ENCODE results near the gene PREX1. TPM values are rescaled to one million over a fixed set of nuclear protein-coding genes. Genes with fewer than 3 reads are reported as not detected.
A peak's percentile ranks its signal among the peaks of the same experiment; 100 is the strongest.
"Not testable (repeated sequence)": the region's sequence is repeated elsewhere in the genome, so short reads cannot be mapped to it uniquely, and the experiment has no call there.

The PREX1 gene, protein sequence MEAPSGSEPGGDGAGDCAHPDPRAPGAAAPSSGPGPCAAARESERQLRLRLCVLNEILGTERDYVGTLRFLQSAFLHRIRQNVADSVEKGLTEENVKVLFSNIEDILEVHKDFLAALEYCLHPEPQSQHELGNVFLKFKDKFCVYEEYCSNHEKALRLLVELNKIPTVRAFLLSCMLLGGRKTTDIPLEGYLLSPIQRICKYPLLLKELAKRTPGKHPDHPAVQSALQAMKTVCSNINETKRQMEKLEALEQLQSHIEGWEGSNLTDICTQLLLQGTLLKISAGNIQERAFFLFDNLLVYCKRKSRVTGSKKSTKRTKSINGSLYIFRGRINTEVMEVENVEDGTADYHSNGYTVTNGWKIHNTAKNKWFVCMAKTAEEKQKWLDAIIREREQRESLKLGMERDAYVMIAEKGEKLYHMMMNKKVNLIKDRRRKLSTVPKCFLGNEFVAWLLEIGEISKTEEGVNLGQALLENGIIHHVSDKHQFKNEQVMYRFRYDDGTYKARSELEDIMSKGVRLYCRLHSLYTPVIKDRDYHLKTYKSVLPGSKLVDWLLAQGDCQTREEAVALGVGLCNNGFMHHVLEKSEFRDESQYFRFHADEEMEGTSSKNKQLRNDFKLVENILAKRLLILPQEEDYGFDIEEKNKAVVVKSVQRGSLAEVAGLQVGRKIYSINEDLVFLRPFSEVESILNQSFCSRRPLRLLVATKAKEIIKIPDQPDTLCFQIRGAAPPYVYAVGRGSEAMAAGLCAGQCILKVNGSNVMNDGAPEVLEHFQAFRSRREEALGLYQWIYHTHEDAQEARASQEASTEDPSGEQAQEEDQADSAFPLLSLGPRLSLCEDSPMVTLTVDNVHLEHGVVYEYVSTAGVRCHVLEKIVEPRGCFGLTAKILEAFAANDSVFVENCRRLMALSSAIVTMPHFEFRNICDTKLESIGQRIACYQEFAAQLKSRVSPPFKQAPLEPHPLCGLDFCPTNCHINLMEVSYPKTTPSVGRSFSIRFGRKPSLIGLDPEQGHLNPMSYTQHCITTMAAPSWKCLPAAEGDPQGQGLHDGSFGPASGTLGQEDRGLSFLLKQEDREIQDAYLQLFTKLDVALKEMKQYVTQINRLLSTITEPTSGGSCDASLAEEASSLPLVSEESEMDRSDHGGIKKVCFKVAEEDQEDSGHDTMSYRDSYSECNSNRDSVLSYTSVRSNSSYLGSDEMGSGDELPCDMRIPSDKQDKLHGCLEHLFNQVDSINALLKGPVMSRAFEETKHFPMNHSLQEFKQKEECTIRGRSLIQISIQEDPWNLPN (N-terminal part only)
- total RNA-seq: 100 to 1,000 TPM; 142 to 147 TPM

DNA sequence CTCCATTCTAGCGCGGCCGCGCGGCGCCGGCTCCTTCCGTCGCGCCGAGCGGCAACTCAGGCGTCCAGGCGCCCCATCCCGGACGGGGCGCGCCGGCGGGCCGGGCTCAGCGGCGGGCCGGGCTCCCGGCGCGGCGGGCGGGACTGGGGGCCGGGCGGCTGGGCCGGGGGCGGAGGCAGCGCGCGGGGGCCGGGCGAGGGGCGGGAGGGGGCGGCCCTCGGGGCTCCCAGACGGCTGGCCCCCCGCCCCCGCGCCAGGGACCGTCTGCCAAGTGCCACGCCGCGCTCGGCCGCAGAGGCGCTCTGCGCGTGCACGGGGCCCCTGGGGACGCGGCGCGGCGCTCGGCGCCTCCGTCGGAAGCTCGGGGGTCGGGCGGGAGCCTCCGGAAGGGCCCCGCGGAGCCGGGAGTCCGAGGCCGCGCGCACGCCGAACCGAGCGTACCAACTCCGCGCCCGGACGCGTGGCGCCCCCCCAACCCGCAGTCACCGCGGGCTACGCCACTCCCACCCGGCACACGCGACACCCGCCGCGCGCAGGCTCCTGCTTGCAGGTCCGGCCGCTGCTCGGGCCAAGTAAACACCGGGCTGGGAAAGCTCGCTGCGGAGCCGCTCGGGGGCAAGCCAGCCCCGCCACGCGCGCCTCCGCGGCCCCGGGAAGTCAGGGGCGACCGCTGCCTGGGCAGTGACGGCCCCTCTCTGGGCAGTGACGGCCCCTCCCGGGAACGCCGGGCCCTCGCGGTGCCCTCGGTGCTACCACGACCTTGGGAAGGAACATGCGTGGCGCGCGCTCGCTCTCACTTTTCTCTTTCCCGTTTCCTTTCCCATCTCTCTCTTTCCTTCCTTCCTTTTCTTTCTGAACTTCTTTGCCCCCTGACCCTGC is at the start of gene PREX1:
TSS of gene PREX1 (minus strand) at position 145 of the 879 bp plus-strand sequence. CDS start at position 6, 139 bp downstream.
- Mint-ChIP-seq H3K27me3 (no peaks in the 10 kb centered on the region), H3K4me3 (peak within 1 kb of the TSS; percentile 96), H3K9me3 (no peaks in the 10 kb centered on the region), H3K36me3 (peaks cover 20% of the 10 kb centered on the region), H3K4me1 (peaks cover 25% of the 10 kb centered on the region), H3K27ac (peak within 1 kb of the TSS; percentile 92)
- peak; percentile 96 for DNase-seq
- POLR2A ChIA-PET: interaction anchor here (0.8 to 3.7 kb wide), 11 partner anchors 9 to 219 kb away, joined by 3 to 31 read pairs (median 6); no protein-coding TSS in a partner anchor
- peak; percentile 75 for ATAC-seq (ENCODE audit: low read depth)

DNA sequence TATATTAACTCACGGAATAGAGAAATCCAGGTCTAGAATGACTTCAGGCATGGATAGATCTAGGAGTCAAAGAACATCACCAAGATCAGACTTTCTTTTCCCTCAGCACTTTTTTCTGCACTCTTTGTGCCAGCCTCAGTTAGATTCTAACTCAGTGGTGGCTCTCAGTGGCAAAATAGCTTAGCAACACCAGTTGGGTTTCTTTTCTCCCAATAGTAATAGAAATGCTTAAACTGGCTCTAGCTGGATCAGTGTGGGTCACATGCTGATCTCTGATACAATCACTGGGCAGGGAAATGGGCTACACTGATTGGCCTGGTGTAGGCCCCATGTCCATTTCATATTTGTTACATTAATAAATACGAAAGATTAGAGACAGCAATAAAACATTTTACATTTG is 49.5 kb upstream of the PREX1 start:
- peaks cover 4% of the 10 kb centered on the region for H3K9me3 Mint-ChIP-seq
- peaks cover 2% of the 10 kb centered on the region for H3K27me3 Mint-ChIP-seq
- no peak overlapping the region for H3K4me3 Mint-ChIP-seq
- H3K4me1 Mint-ChIP-seq: peaks cover 18% of the 10 kb centered on the region
- no peak overlapping the region for H3K27ac Mint-ChIP-seq
- ATAC-seq (ENCODE audit: low read depth) (no peak), DNase-seq (no peak)
- POLR2A ChIA-PET: no interaction called here
- peaks cover 4% of the 10 kb centered on the region for H3K36me3 Mint-ChIP-seq

DNA sequence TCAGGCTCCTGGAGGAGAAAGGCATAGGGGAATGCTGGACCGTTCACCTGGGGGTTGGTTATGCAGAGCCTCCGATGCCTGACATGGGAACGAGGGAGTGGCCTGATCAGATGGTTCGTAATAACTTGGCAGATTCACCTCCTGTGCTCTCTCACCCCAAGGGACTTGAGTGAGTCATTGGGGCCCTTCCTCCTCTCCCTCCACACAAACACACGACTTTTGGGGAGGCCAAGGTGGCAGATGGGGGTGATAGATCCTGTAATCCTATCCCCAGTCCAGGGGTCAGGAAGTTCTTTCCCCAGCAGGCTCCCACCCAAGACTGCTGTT is 48.1 kb upstream of the PREX1 start:
- ATAC-seq (ENCODE audit: low read depth) (no peak), DNase-seq (no peak)
- POLR2A ChIA-PET: no interaction called here
- Mint-ChIP-seq H3K27ac (no peak overlapping the region), H3K4me1 (peaks cover 20% of the 10 kb centered on the region), H3K27me3 (peaks cover 2% of the 10 kb centered on the region), H3K4me3 (no peak overlapping the region), H3K9me3 (peaks cover 6% of the 10 kb centered on the region), H3K36me3 (peaks cover 7% of the 10 kb centered on the region)

DNA sequence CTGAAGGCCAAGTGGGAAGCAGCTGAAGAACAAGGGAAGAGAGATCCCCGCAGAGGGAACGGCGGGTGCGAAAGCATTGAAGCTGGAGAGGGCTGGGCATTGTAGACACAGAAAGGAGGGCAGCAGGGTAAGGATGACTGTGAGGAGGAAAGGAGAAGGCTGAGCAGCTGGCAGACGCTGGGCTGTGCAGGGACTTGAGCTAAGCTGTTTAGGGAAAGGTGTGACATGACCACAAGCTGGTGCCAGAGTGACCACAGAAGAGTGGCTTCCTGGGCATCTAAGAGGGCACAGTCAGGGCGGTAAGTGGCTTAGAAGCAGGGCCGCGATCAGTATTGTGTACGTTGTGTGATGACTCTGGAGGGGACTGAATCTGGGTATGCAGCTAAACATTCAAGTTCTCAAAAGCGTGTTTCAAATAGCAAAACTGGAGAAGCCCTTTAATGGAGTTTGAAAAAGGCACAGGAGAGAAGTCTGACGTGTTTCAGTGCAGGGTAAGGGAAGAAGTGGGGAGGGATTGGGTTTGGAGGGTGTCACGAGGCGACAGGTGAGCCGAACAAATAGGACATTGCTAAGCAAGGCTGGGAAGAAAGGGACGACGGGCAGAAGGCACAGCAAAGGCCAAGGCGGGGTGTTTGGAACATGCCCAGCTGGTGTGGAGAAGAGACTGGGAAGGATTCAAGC is 47.6 kb upstream of the PREX1 start:
- no peak for ATAC-seq (ENCODE audit: low read depth)
- Mint-ChIP-seq H3K4me3 (no peak overlapping the region), H3K27ac (peak overlapping the region; percentile 11), H3K9me3 (peaks cover 6% of the 10 kb centered on the region), H3K36me3 (peaks cover 7% of the 10 kb centered on the region), H3K27me3 (peaks cover 2% of the 10 kb centered on the region), H3K4me1 (peaks cover 20% of the 10 kb centered on the region)
- POLR2A ChIA-PET: no interaction called here
- DNase-seq: no peak

DNA sequence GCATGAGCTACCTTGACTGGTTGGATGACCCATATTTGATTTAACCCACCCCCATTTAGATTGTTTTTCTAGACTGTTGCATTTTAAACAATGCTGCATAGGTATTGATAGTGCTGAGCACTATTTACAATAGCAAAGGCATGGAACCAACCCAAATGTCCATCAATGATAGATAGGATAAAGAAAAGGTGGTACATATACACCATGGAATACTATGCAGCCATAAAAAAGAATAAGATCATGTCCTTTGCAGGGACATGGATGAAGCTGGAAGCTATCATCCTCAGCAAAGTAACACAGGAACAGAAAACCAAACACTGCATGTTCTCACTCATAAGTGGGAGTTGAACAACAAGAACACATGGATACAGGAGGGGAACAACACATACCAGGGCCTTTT is 41.6 kb upstream of the PREX1 start:
- H3K9me3 Mint-ChIP-seq; H3K27ac Mint-ChIP-seq; POLR2A ChIA-PET; ATAC-seq (ENCODE audit: low read depth); DNase-seq; H3K4me3 Mint-ChIP-seq; H3K27me3 Mint-ChIP-seq: not testable (repeated sequence)
- peaks cover 13% of the 10 kb centered on the region for H3K4me1 Mint-ChIP-seq
- H3K36me3 Mint-ChIP-seq: peaks cover 11% of the 10 kb centered on the region

DNA sequence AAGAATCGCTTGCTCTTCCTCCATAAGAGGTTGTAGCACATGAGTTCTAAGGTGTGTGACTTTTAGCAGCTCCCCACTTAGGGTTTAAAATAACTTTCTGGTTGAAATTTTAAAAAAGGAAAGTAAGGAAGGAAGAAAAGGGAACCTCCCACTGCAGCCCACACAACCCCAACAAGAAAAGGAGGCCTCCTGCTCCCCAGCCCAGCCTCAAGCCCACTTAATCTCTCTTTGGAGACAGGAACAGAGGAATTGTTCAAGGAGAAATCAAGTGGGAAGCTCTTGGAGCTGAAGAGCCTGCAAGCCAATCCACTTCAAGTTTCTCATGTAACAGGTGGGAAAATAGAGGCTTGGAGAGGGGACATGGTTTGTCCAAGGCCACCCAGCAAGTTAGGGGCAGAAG is 39.1 kb upstream of the PREX1 start:
- H3K4me1 Mint-ChIP-seq: peaks cover 10% of the 10 kb centered on the region
- ATAC-seq (ENCODE audit: low read depth) (no peak), DNase-seq (no peak)
- H3K9me3 Mint-ChIP-seq: peaks cover 3% of the 10 kb centered on the region
- no peak overlapping the region for H3K27ac Mint-ChIP-seq
- peaks cover 4% of the 10 kb centered on the region for H3K36me3 Mint-ChIP-seq
- no peak overlapping the region for H3K4me3 Mint-ChIP-seq
- POLR2A ChIA-PET: no interaction called here
- H3K27me3 Mint-ChIP-seq: peaks cover 15% of the 10 kb centered on the region

DNA sequence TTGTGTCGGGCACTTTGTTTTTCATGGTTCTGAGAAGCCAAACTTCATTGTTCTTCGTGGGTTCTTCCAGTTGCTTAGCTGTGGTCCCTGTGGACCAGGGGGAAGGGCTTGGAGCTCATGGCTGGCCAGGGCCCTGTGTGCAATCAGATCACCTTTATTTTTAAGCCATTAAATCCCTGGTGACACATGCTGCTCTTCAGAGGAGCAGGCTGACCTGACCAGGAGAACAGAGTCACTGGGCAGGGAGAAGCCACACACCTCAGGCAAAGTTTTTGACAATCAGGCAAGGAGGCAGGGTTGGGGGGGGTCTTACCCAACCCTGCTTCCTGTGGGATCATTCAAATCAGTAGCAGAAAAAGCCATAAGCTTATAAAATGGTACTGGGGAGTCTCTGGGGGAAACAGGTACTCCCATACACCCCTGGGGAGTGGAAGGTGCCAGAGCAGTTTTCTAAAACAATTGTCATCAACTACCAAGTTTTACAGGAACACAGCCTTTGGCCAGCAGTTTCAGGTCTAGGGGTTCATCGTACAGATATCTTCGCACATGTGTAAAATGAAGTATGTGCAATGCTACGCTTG is 37.0 kb upstream of the PREX1 start:
- Mint-ChIP-seq H3K4me3 (no peak overlapping the region), H3K9me3 (peaks cover 3% of the 10 kb centered on the region), H3K36me3 (peaks cover 4% of the 10 kb centered on the region), H3K27ac (no peak overlapping the region), H3K27me3 (peaks cover 15% of the 10 kb centered on the region), H3K4me1 (peaks cover 13% of the 10 kb centered on the region)
- POLR2A ChIA-PET: no interaction called here
- ATAC-seq (ENCODE audit: low read depth) (no peak), DNase-seq (no peak)

DNA sequence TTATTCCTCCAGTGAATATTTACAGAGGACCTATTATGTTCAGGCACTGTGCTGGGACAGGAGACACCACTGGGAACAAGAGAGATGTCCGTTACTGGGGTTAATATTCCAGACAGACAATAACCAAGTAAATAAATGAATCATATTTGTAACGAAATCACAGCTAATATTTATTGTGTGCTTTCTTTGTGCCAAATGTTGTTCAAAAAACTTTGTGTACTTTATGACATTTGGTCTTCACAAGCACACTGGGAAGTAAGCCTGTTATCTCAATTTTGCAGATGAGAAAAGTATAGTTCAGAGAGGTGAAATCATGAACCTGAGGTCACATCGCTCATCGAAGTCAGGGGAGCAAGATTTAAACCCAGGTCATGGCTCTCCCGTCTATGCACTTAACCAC is 36.5 kb upstream of the PREX1 start:
- peaks cover 13% of the 10 kb centered on the region for H3K27me3 Mint-ChIP-seq
- H3K9me3 Mint-ChIP-seq: no peaks in the 10 kb centered on the region
- H3K36me3 Mint-ChIP-seq: no peaks in the 10 kb centered on the region
- no peak overlapping the region for H3K27ac Mint-ChIP-seq
- peaks cover 13% of the 10 kb centered on the region for H3K4me1 Mint-ChIP-seq
- H3K4me3 Mint-ChIP-seq: no peak overlapping the region
- DNase-seq (no peak), ATAC-seq (ENCODE audit: low read depth) (no peak)
- POLR2A ChIA-PET: no interaction called here

DNA sequence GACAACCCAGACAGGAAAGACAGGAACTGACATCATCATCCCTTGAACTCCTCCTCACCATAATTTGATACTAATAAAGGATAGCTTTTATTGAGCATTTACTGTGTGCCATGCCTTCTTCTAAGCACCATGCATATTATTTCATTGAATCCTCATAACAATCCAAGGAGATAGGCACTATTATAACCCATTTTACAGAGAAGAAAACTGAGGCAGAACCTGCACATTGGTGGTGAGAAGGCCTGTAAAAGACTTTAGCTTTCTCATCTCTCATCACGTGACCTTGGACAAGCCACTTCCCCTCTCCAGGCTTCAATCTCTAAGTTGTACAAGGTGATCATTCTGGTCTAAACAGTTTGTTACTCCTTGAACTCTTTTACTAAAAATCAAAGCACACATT is 34.5 kb upstream of the PREX1 start:
- Mint-ChIP-seq H3K4me1 (peaks cover 13% of the 10 kb centered on the region), H3K4me3 (no peak overlapping the region), H3K36me3 (no peaks in the 10 kb centered on the region), H3K27me3 (peaks cover 13% of the 10 kb centered on the region), H3K9me3 (no peaks in the 10 kb centered on the region), H3K27ac (no peak overlapping the region)
- POLR2A ChIA-PET: no interaction called here
- DNase-seq (no peak), ATAC-seq (ENCODE audit: low read depth) (no peak)

DNA sequence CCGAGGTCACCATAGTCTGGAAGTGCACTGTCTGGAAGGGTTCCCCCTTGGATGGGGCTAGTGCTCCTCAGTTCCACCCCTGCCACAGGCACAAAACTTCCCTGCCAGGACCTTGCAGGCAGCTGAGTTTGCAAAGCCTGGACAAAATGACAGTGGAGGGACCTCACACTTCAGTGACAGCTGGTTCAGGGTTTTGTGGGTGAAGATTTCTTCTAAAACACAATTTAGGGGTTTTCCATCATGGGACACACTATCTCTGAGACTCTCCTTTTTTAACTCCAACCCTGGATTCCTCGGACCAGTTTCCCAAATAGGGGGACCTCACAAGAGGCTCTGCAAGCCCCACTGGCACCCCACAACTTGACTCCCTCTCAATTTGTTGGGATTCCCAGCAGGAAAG is 33.6 kb upstream of the PREX1 start:
- Mint-ChIP-seq H3K36me3 (no peaks in the 10 kb centered on the region), H3K27ac (no peak overlapping the region), H3K4me1 (peaks cover 13% of the 10 kb centered on the region), H3K9me3 (no peaks in the 10 kb centered on the region), H3K27me3 (peaks cover 10% of the 10 kb centered on the region), H3K4me3 (no peak overlapping the region)
- ATAC-seq (ENCODE audit: low read depth) (no peak), DNase-seq (no peak)
- POLR2A ChIA-PET: interaction anchor here (0.5 kb wide), 1 partner anchor 44 kb away, joined by 3 read pairs; no protein-coding TSS in a partner anchor

DNA sequence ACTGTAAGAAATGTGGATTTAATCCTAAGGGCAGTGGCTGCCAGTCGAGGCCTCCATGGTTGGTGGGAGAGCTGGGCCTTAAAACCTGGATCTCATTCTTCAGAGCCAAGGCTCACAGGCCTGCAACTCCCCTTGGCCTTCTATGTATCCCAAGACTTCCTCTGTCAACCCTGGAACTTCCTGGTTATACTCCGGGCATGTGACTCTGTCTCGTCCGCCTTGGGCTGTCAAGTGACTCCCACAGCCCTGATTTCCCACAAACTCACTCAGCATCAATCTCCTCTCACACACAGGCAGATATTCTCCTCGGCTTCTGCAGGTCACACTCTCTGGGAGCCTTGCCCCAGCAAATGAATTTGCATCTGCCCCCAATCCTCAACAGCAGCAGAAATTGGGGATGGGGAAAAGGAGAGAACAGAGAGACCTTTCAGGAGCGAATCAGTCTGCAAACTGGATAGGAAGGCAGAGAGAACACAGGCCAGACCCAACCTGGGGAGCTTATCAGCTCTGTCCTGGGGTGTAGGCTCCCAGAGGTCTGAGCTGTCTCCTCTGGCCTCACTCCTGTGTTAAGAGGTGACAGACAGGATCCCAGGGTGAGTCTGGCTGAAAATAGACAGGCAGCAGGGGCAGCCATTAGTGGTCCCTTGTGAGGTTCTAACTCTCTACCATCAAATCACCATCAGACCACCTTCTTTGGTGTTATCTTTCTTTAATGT is 30.4 kb upstream of the PREX1 start:
- POLR2A ChIA-PET: interaction anchor here (0.9 to 1.0 kb wide), 2 partner anchors 8 to 13 kb away, joined by 3 read pairs; no protein-coding TSS in a partner anchor
- H3K27ac Mint-ChIP-seq: no peak overlapping the region

More for the DNA sequence above, 30.4 kb upstream of the PREX1 start:
- no peak overlapping the region for H3K4me3 Mint-ChIP-seq
- peaks cover 9% of the 10 kb centered on the region for H3K4me1 Mint-ChIP-seq
- H3K36me3 Mint-ChIP-seq: no peaks in the 10 kb centered on the region
- DNase-seq (no peak), ATAC-seq (ENCODE audit: low read depth) (no peak)
- H3K27me3 Mint-ChIP-seq: peaks cover under 1% of the 10 kb centered on the region
- peaks cover 2% of the 10 kb centered on the region for H3K9me3 Mint-ChIP-seq
